Measurements from ENCODE around the gene SLC4A4. TPM values are rescaled to one million over a fixed set of nuclear protein-coding genes. Genes with fewer than 3 reads are reported as not detected.
A peak's percentile ranks its signal among the peaks of the same experiment; 100 is the strongest.

Gene SLC4A4
- total RNA-seq, 1 donor from 2014 or later: 3.0 TPM

- H2AFZ ChIP-seq (ENCODE audit: low read depth, low read length): no peak overlapping the region
- DNase-seq (ENCODE audit: low read depth) (no peak), FAIRE-seq (no peak)
- peaks cover 4% of the 10 kb centered on the region for H3K4me1 ChIP-seq (ENCODE audit: insufficient read depth, low read length)
- no peaks in the 10 kb centered on the region for H3K36me3 Mint-ChIP-seq (ENCODE audit: low read depth, unreplicated experiment)
- peaks cover 2% of the 10 kb centered on the region for H3K9me3 Mint-ChIP-seq (ENCODE audit: unreplicated experiment)
- no peak overlapping the region for H3K9ac ChIP-seq (ENCODE audit: low read length)
- no peaks in the 10 kb centered on the region for H4K20me1 ChIP-seq (ENCODE audit: insufficient read depth, low read length)
- H3K27me3 ChIP-seq (ENCODE audit: insufficient read depth, low read length): no peaks in the 10 kb centered on the region
- no peak overlapping the region for H3K4me3 Mint-ChIP-seq (ENCODE audit: unreplicated experiment)
- H3K4me3 ChIP-seq (ENCODE audit: insufficient read depth, low read depth, low read length): no peak overlapping the region
- H3K27ac Mint-ChIP-seq (ENCODE audit: unreplicated experiment): no peak overlapping the region
- H3K27me3 Mint-ChIP-seq (ENCODE audit: low read depth, unreplicated experiment): no peaks in the 10 kb centered on the region
- peaks cover 8% of the 10 kb centered on the region for H3K4me1 Mint-ChIP-seq (ENCODE audit: low read depth, unreplicated experiment)
- H3K4me2 ChIP-seq (ENCODE audit: low read length): no peak overlapping the region
- H3K27ac ChIP-seq (ENCODE audit: low read depth, low read length): no peak overlapping the region
- TF ChIP-seq EZH2 (IDR thresholded peaks at IDR 0.05; ENCODE audit: insufficient read depth, low read length): no peak
- TF ChIP-seq CTCF (IDR thresholded peaks at IDR 0.05; ENCODE audit: insufficient read depth, low read depth, low read length): no peak
- H3K79me2 ChIP-seq (ENCODE audit: insufficient read depth, low read length): no peaks in the 10 kb centered on the region
- H3K36me3 ChIP-seq (ENCODE audit: insufficient read depth, low read length): no peaks in the 10 kb centered on the region
- no peaks in the 10 kb centered on the region for H3K9me3 ChIP-seq (ENCODE audit: insufficient read depth, low read depth, low read length)
Observed at GRCh38 chr4:71382125-71382899, 43.5 kb downstream of the SLC4A4 start.

- Histone ChIP-seq H3K27me3 (ENCODE audit: insufficient read depth, low read length) (no peaks in the 10 kb centered on the region), H3K4me2 (ENCODE audit: low read length) (no peak overlapping the region), H2AFZ (ENCODE audit: low read depth, low read length) (no peak overlapping the region), H4K20me1 (ENCODE audit: insufficient read depth, low read length) (no peaks in the 10 kb centered on the region), H3K4me1 (ENCODE audit: insufficient read depth, low read length) (no peaks in the 10 kb centered on the region), H3K4me3 (ENCODE audit: insufficient read depth, low read depth, low read length) (no peak overlapping the region), H3K27ac (ENCODE audit: low read depth, low read length) (no peak overlapping the region), H3K36me3 (ENCODE audit: insufficient read depth, low read length) (no peaks in the 10 kb centered on the region), H3K9ac (ENCODE audit: low read length) (no peak overlapping the region), H3K79me2 (ENCODE audit: insufficient read depth, low read length) (no peaks in the 10 kb centered on the region), H3K9me3 (ENCODE audit: insufficient read depth, low read depth, low read length) (no peaks in the 10 kb centered on the region)
- Mint-ChIP-seq H3K27me3 (ENCODE audit: low read depth, unreplicated experiment) (no peaks in the 10 kb centered on the region), H3K27ac (ENCODE audit: unreplicated experiment) (no peak overlapping the region), H3K36me3 (ENCODE audit: low read depth, unreplicated experiment) (no peaks in the 10 kb centered on the region), H3K9me3 (ENCODE audit: unreplicated experiment) (peaks cover 1% of the 10 kb centered on the region), H3K4me3 (ENCODE audit: unreplicated experiment) (no peak overlapping the region), H3K4me1 (ENCODE audit: low read depth, unreplicated experiment) (peaks cover 8% of the 10 kb centered on the region)
- TF ChIP-seq EZH2 (IDR thresholded peaks at IDR 0.05; ENCODE audit: insufficient read depth, low read length): no peak
- FAIRE-seq (peak; percentile 41), DNase-seq (ENCODE audit: low read depth) (no peak)
Observed at GRCh38 chr4:71382900-71383560, 44.2 kb downstream of the SLC4A4 start.

GRCh38 chr4:71383984-71384383, 45.2 kb downstream of the SLC4A4 start:
- FAIRE-seq: no peak
- no peaks in the 10 kb centered on the region for H3K27me3 Mint-ChIP-seq (ENCODE audit: low read depth, unreplicated experiment)

More at GRCh38 chr4:71383984-71384383, 45.2 kb downstream of the SLC4A4 start:
- H3K4me1 Mint-ChIP-seq (ENCODE audit: low read depth, unreplicated experiment): peaks cover 8% of the 10 kb centered on the region
- H3K9me3 Mint-ChIP-seq (ENCODE audit: unreplicated experiment): no peaks in the 10 kb centered on the region
- H3K36me3 Mint-ChIP-seq (ENCODE audit: low read depth, unreplicated experiment): no peaks in the 10 kb centered on the region
- Histone ChIP-seq H3K79me2 (ENCODE audit: insufficient read depth, low read length) (no peaks in the 10 kb centered on the region), H3K4me2 (ENCODE audit: low read length) (no peak overlapping the region), H3K36me3 (ENCODE audit: insufficient read depth, low read length) (no peaks in the 10 kb centered on the region), H4K20me1 (ENCODE audit: insufficient read depth, low read length) (no peaks in the 10 kb centered on the region), H3K4me3 (ENCODE audit: insufficient read depth, low read depth, low read length) (no peak overlapping the region), H3K4me1 (ENCODE audit: insufficient read depth, low read length) (peaks cover 2% of the 10 kb centered on the region), H3K27ac (ENCODE audit: low read depth, low read length) (no peak overlapping the region), H3K27me3 (ENCODE audit: insufficient read depth, low read length) (no peaks in the 10 kb centered on the region), H3K9me3 (ENCODE audit: insufficient read depth, low read depth, low read length) (no peaks in the 10 kb centered on the region), H3K9ac (ENCODE audit: low read length) (no peak overlapping the region), H2AFZ (ENCODE audit: low read depth, low read length) (no peak overlapping the region)
- DNase-seq (ENCODE audit: low read depth): no peak
- H3K4me3 Mint-ChIP-seq (ENCODE audit: unreplicated experiment): no peak overlapping the region
- no peak overlapping the region for H3K27ac Mint-ChIP-seq (ENCODE audit: unreplicated experiment)
- TF ChIP-seq CTCF (IDR thresholded peaks at IDR 0.05; ENCODE audit: insufficient read depth, low read depth, low read length) (no peak), EZH2 (IDR thresholded peaks at IDR 0.05; ENCODE audit: insufficient read depth, low read length) (no peak)
